GM18867 (cell line): ENCODE measurements around the gene AIF1.

Experiments
- ATAC-seq: cut with Tn5 transposase; IDR thresholded peaks from one replicate; pipeline ENCODE4 v1.9.1; 2021; ENCODE audit warnings: mild to moderate bottlenecking, moderate library complexity; ENCODE audit not compliant: unreplicated experiment

The AIF1 gene

GRCh38 chr6:31639449-31639861 is 24.4 kb downstream of the AIF1 start:
- ATAC-seq = no peak

- no peak for ATAC-seq
Measured at GRCh38 chr6:31640612-31641011, 25.6 kb downstream of the AIF1 start.

- ATAC-seq = no peak
Measured at GRCh38 chr6:31641370-31641769, 26.3 kb downstream of the AIF1 start.

GRCh38 chr6:31642798-31643570 is 27.9 kb downstream of the AIF1 start:
- ATAC-seq = no peak

- no peak for ATAC-seq
Measured at GRCh38 chr6:31643818-31644454, 28.9 kb downstream of the AIF1 start.

- no peak for ATAC-seq
Measured at GRCh38 chr6:31645325-31645724, 30.3 kb downstream of the AIF1 start.

- peak; percentile 28 for ATAC-seq
Measured at GRCh38 chr6:31651602-31652191, 36.7 kb downstream of the AIF1 start.

- ATAC-seq = peak; percentile 55
Measured at GRCh38 chr6:31652925-31653724, 38.1 kb downstream of the AIF1 start.

- no peak for ATAC-seq
Measured at GRCh38 chr6:31654574-31655348, 39.7 kb downstream of the AIF1 start.

- ATAC-seq = no peak
Measured at GRCh38 chr6:31655349-31656237, 40.6 kb downstream of the AIF1 start, which contains the start of gene APOM. TSS of gene APOM (plus strand) at chr6:31655894. CDS start at chr6:31655967, 73 bp downstream.

- no peak for ATAC-seq
Measured at GRCh38 chr6:31657406-31658157, 42.5 kb downstream of the AIF1 start.

- no peak for ATAC-seq
Measured at GRCh38 chr6:31658158-31658688, 43.2 kb downstream of the AIF1 start.

GRCh38 chr6:31658983-31659648 is 44.1 kb downstream of the AIF1 start:
- ATAC-seq = no peak

- no peak for ATAC-seq
Measured at GRCh38 chr6:31659649-31660380, 44.8 kb downstream of the AIF1 start.

GRCh38 chr6:31660381-31661261 is 45.6 kb downstream of the AIF1 start, which contains the start of gene C6orf47:
TSS of gene C6orf47 (minus strand) at chr6:31660778. CDS start at chr6:31659947, 831 bp downstream.
- ATAC-seq = peak; percentile 49
